Mucosa of descending colon (tissue), 3 donors: ENCODE measurements around the gene SOBP. TPM values are rescaled to one million over a fixed set of nuclear protein-coding genes. Genes with fewer than 3 reads are reported as not detected.

Experiments used
- ATAC-seq: fragments of 200-7000 bp; cut with Tn5 transposase; one replicate; pipeline ENCODE4 v1.9.1; 2020; ENCODE audit warnings: mild to moderate bottlenecking, moderate library complexity
- DNase-seq, 3 donors: peaks; one replicate each; pipeline ENCODE4 v3.0.0-alpha.2; 2020
- H3K36me3 ChIP-seq: fragments of 200-600 bp; one replicate; pipeline ENCODE4 v1.8.0; 2021; ENCODE audit warnings: low read depth, mild to moderate bottlenecking
- H3K4me1 ChIP-seq: fragments of 200-600 bp; one replicate; pipeline ENCODE4 v1.8.0; 2021; ENCODE audit warnings: low read depth, mild to moderate bottlenecking
- H3K4me3 ChIP-seq: fragments of 200-600 bp; one replicate; pipeline ENCODE4 v1.8.0; 2021; ENCODE audit warnings: mild to moderate bottlenecking
- H3K9me3 ChIP-seq: fragments of 200-600 bp; one replicate; pipeline ENCODE4 v1.8.0; 2021; ENCODE audit warnings: mild to moderate bottlenecking
- CTCF ChIP-seq: fragments of 200-600 bp; IDR thresholded peaks from one replicate; pipeline ENCODE4 v1.8.0; 2022; ENCODE audit warnings: antibody characterized with exemption, mild to moderate bottlenecking
- intact Hi-C, 2 donors: fragments of 100-400 bp; cut with DNase I in 1 of 2; cut with micrococcal nuclease in 1 of 2; formaldehyde crosslinking; loops; one replicate each; pipeline versions ENCODE4 v1.11.0 to v1.11.1; 2022; cut with DNase I, micrococcal nuclease
- total RNA-seq, 3 donors: library from RNA; stranded (reverse); fragmentation: NEBNext Ultra II Directional in 2 of 3; extraction: Animal tissue kit (Norgen Biotek cat#: 25700) in 2 of 3; gene quantifications; one replicate each; pipeline versions ENCODE4 v1.2.1 to v1.2.4, GENCODE V29; 2021 to 2023
- donor health status: DM: no; HTN: no; CAD: no; lungs with moderate emphysema.
- donor health status: DM: no; HTN: no; CAD: no.
- donor health status: DM: no; HTN: yes; CAD: no.

The SOBP gene
- total RNA-seq, 3 donors from 2014 or later: 1.2 to 31.5 (median 2.5) TPM

GRCh38 chr6:107642861-107643328 lies 153.0 kb downstream of the SOBP start:
- Histone ChIP-seq H3K36me3 (no peaks in the 10 kb centered on the region), H3K4me1 (no peaks in the 10 kb centered on the region), H3K9me3 (no peaks in the 10 kb centered on the region), H3K4me3 (no peak overlapping the region)
- DNase-seq (no peak), ATAC-seq (no peak)
- no peak for TF ChIP-seq CTCF
- intact Hi-C loops: no loop called here

- Histone ChIP-seq H3K36me3 (no peaks in the 10 kb centered on the region), H3K4me3 (no peak overlapping the region), H3K9me3 (no peaks in the 10 kb centered on the region), H3K4me1 (no peaks in the 10 kb centered on the region)
- ATAC-seq (no peak), DNase-seq (no peak)
- intact Hi-C loops: no loop called here
- TF ChIP-seq CTCF: no peak
Observed at GRCh38 chr6:107644513-107644912, 154.6 kb downstream of the SOBP start.

DNA sequence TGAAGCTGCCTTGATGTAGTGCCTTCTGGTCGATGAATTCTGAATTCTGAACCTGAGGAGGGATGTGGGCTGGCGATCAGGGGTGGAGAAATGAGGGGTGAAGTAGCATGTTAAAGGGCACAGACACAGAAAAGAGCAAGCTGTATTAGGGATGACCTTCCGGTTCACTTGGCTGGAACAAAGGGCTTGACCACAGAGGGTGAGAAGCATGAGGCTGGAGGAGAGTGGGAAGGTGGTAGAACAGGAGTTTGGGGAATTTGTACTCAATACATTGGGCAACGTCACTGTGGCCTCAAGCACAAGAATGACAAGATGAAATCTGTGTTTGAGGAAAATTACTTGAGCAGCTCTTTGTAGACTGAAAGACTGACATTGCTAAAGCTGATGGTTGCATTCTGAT lies 155.8 kb downstream of the SOBP start:
- H3K36me3 ChIP-seq: no peaks in the 10 kb centered on the region
- intact Hi-C loops: no loop called here
- ATAC-seq (no peak), DNase-seq (no peak)
- no peak for TF ChIP-seq CTCF
- H3K9me3 ChIP-seq: no peaks in the 10 kb centered on the region
- H3K4me3 ChIP-seq: no peak overlapping the region
- H3K4me1 ChIP-seq: no peaks in the 10 kb centered on the region

DNA sequence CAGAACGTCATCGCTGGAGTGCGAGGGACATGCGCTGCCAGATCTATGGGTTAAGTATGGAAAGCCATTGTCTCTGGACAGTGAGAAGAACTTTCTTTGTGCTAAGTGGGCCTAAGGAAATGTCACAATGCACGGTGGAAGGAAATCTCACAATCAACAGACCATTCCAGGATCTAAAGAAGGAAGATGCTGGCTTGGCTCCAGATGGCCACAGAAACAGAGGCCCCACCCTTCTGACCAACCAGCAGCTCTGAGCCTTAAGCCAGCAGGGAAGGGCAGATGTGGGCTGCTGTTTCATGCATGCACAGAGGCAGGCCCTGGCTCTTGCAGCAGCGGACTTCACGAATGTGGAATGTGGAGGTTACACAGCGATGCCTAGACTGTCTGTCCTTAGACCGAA lies 156.3 kb downstream of the SOBP start:
- Histone ChIP-seq H3K36me3 (no peaks in the 10 kb centered on the region), H3K9me3 (no peaks in the 10 kb centered on the region), H3K4me1 (no peaks in the 10 kb centered on the region), H3K4me3 (no peak overlapping the region)
- ATAC-seq: peak; percentile 58
- intact Hi-C loops: no loop called here
- DNase-seq: peak in 1 of 3 donors; percentile 49
- no peak for TF ChIP-seq CTCF

GRCh38 chr6:107646776-107647438 lies 157.0 kb downstream of the SOBP start:
- no peak for ATAC-seq
- no peak for DNase-seq
- H3K4me1 ChIP-seq: no peaks in the 10 kb centered on the region
- intact Hi-C loops: no loop called here
- no peak for TF ChIP-seq CTCF
- H3K4me3 ChIP-seq: no peak overlapping the region
- H3K36me3 ChIP-seq: no peaks in the 10 kb centered on the region
- H3K9me3 ChIP-seq: no peaks in the 10 kb centered on the region
